HepG2 (cell line): ENCODE measurements around the gene RPE65. TPM values are rescaled to one million over a fixed set of nuclear protein-coding genes. Genes with fewer than 3 reads are reported as not detected.
A peak's percentile ranks its signal among the peaks of the same experiment; 100 is the strongest.

Experiments used
- CCDC6 ChIP-seq: sonication (generic); formaldehyde crosslinking; IDR thresholded peaks from 2 replicates; pipeline ENCODE4 v1.8.1; 2022; ENCODE audit warnings: mild to moderate bottlenecking, missing genetic modification reagents, moderate library complexity
- CENPT ChIP-seq: sonication (generic); formaldehyde crosslinking; IDR thresholded peaks from 2 replicates; pipeline ENCODE4 v1.8.0; 2022; ENCODE audit warnings: low read depth, mild to moderate bottlenecking, moderate library complexity, missing genetic modification reagents
- ELF3 ChIP-seq: IDR thresholded peaks from 2 replicates; pipeline ENCODE4 v1.6.1; 2016; ENCODE audit warnings: missing genetic modification reagents, missing compliant biosample characterization
- ELF4 ChIP-seq: sonication (generic); formaldehyde crosslinking; IDR thresholded peaks from 2 replicates; pipeline ENCODE4 v1.5.0; 2020; ENCODE audit warnings: missing genetic modification reagents, mild to moderate bottlenecking, moderate library complexity, borderline replicate concordance
- ETS1 ChIP-seq: sonication (generic); formaldehyde crosslinking; IDR thresholded peaks from 2 replicates; pipeline ENCODE4 v1.4.0; 2020; ENCODE audit warnings: missing genetic modification reagents
- FOXM1 ChIP-seq: sonication (generic); formaldehyde crosslinking; IDR thresholded peaks from 2 replicates; pipeline ENCODE4 v1.5.0; 2020; ENCODE audit warnings: missing genetic modification reagents
- GATA4 ChIP-seq: sonication (generic); IDR thresholded peaks from 2 replicates; pipeline ENCODE4 v1.6.1; 2016; ENCODE audit warnings: antibody characterized with exemption, low read depth, borderline replicate concordance
- KLF6 ChIP-seq: IDR thresholded peaks from 2 replicates; pipeline ENCODE4 v1.8.0; 2016; ENCODE audit warnings: missing biosample characterization, missing genetic modification reagents
- NKX3-1 ChIP-seq: sonication (generic); formaldehyde crosslinking; IDR thresholded peaks from 2 replicates; pipeline ENCODE4 v1.5.0; 2020; ENCODE audit warnings: missing genetic modification reagents
- PBX2 ChIP-seq: IDR thresholded peaks from 2 replicates; pipeline ENCODE4 v1.6.1; 2016; ENCODE audit warnings: control low read depth
- RARA ChIP-seq: IDR thresholded peaks from 2 replicates; pipeline ENCODE4 v1.6.1; 2016; ENCODE audit warnings: missing genetic modification reagents, missing compliant biosample characterization
- ZBTB1 ChIP-seq: sonication (generic); formaldehyde crosslinking; IDR thresholded peaks from 2 replicates; pipeline ENCODE4 v1.4.0; 2020; ENCODE audit warnings: missing genetic modification reagents, borderline replicate concordance
- ZBTB40 ChIP-seq, 2 experiments: fragments of 450-650 bp in 1 of 2; sonication (generic) in 1 of 2; formaldehyde crosslinking in 1 of 2; IDR thresholded peaks; 2 replicates each; pipeline versions ENCODE4 v1.6.1 to v1.8.0; 2016 to 2022; ENCODE audit warnings: antibody characterized with exemption in 1 of 2, mild to moderate bottlenecking in 1 of 2, missing genetic modification reagents in 1 of 2
- ZMYM3 ChIP-seq: sonication (generic); formaldehyde crosslinking; IDR thresholded peaks from 2 replicates; pipeline ENCODE4 v1.5.1; 2020; ENCODE audit warnings: mild to moderate bottlenecking, missing genetic modification reagents
- ZNF17 ChIP-seq: sonication (generic); formaldehyde crosslinking; IDR thresholded peaks from 2 replicates; pipeline ENCODE4 v1.5.0; 2020; ENCODE audit warnings: mild to moderate bottlenecking, missing genetic modification reagents
- ZNF317 ChIP-seq: sonication (generic); formaldehyde crosslinking; IDR thresholded peaks from 2 replicates; pipeline ENCODE4 v1.5.0; 2020; ENCODE audit warnings: mild to moderate bottlenecking, missing genetic modification reagents
- ZNF543 ChIP-seq: sonication (generic); formaldehyde crosslinking; IDR thresholded peaks from 2 replicates; pipeline ENCODE4 v1.4.0; 2020; ENCODE audit warnings: mild to moderate bottlenecking, missing genetic modification reagents
- ZNF569 ChIP-seq: sonication (generic); formaldehyde crosslinking; IDR thresholded peaks from 2 replicates; pipeline ENCODE4 v1.5.0; 2020; ENCODE audit warnings: mild to moderate bottlenecking, missing genetic modification reagents, moderate library complexity, borderline replicate concordance
- ZNF781 ChIP-seq: sonication (generic); formaldehyde crosslinking; IDR thresholded peaks from 2 replicates; pipeline ENCODE4 v1.5.1; 2020; ENCODE audit warnings: borderline replicate concordance, mild to moderate bottlenecking, missing genetic modification reagents; ENCODE audit errors: not compliant biosample characterization
- polyA plus RNA-seq, 8 experiments: library from polyadenylated mRNA; depleted of rRNA in 3 of 8; stranded (reverse) in 7 of 8; unstranded in 1 of 8; fragments of >200 nt; fragmentation: Illumina TruSeq in 4 of 8; extraction: Trizol in 4 of 8; gene quantifications; 2 replicates each; pipeline versions ENCODE4 v1.2.1 to v1.2.3, GENCODE V29; 2011 to 2016; ENCODE audit warnings: low read depth in 4 of 8, missing spikeins in 1 of 8, mixed read lengths in 1 of 8; ENCODE audit not compliant: insufficient read depth in 1 of 8
- total RNA-seq, 5 experiments: library from RNA; depleted of rRNA; stranded (reverse); fragments of >200 nt; fragmentation: Illumina TruSeq; extraction: Trizol; gene quantifications; 2 replicates each; pipeline ENCODE4 v1.2.3, GENCODE V29; 2016; ENCODE audit warnings: low read depth in 1 of 5

RPE65 gene
- total and polyA plus RNA-seq, 2 of the 13 experiments (the other 11 are each of a cell fraction or from before 2014, with no cell fraction given): not detected

GRCh38 chr1:68496680-68497357 is 47.1 kb upstream of the RPE65 start, which contains the start of gene DEPDC1 (continued):
- TF ChIP-seq ZBTB40 (IDR thresholded peaks at IDR 0.05) (no peak), ZBTB40 (CRISPR knock-in tag; IDR thresholded peaks at IDR 0.05) (peak; percentile 62; the same call in 1 of the 2 replicates), ZNF569 (CRISPR knock-in tag) (no peak), ZNF543 (no peak; the same call in 1 of the 2 replicates), KLF6 (CRISPR knock-in tag) (no peak), ELF4 (CRISPR knock-in tag) (no peak), ZMYM3 (0 out of 2 replicates have a peak, but pooled peaks have one; percentile 11), CCDC6 (CRISPR knock-in tag) (0 out of 2 replicates have a peak, but pooled peaks have one; percentile 56), PBX2 (no peak), FOXM1 (CRISPR knock-in tag) (0 out of 2 replicates have a peak, but pooled peaks have one; percentile 62), ZNF17 (CRISPR knock-in tag) (no peak), ZNF317 (CRISPR knock-in tag) (peak; percentile 35; the same call in 1 of the 2 replicates), CENPT (CRISPR knock-in tag) (no peak), ELF3 (no peak), GATA4 (no peak), NKX3-1 (no peak), ZNF781 (CRISPR knock-in tag) (no peak), ETS1 (no peak), RARA (CRISPR knock-in tag) (no peak), ZBTB1 (CRISPR knock-in tag) (no peak)
